GM10248 (cell line): Measurements from ENCODE around the gene KCNG2.

Experiments used
- CTCF ChIA-PET: fragments of 300-600 bp; sonication (Branson Sonifier 250); formaldehyde crosslinking; extraction: SDS; loops from one replicate; lab custom pipeline; 2021; ENCODE audit warnings: antibody characterized with exemption; lab: Yijun Ruan, JAX
- POLR2A ChIA-PET: fragments of 350-650 bp; sonication (Branson Sonifier 250); formaldehyde crosslinking; extraction: SDS; loops from one replicate; lab custom pipeline; 2020; ENCODE audit warnings: antibody characterized with exemption; lab: Yijun Ruan, JAX
- DNase-seq: peaks from one replicate; pipeline ENCODE4 v3.0.0; 2012; ENCODE audit errors: extremely low spot score
- TF ChIP-seq, protein P1 (sequence below): IDR thresholded peaks from 2 replicates; pipeline ENCODE4 v1.5.1; 2012; ENCODE audit warnings: mild to moderate bottlenecking, low read depth; ENCODE audit errors: extremely low read depth, missing control alignments, control extremely low read depth

The KCNG2 gene

DNA sequence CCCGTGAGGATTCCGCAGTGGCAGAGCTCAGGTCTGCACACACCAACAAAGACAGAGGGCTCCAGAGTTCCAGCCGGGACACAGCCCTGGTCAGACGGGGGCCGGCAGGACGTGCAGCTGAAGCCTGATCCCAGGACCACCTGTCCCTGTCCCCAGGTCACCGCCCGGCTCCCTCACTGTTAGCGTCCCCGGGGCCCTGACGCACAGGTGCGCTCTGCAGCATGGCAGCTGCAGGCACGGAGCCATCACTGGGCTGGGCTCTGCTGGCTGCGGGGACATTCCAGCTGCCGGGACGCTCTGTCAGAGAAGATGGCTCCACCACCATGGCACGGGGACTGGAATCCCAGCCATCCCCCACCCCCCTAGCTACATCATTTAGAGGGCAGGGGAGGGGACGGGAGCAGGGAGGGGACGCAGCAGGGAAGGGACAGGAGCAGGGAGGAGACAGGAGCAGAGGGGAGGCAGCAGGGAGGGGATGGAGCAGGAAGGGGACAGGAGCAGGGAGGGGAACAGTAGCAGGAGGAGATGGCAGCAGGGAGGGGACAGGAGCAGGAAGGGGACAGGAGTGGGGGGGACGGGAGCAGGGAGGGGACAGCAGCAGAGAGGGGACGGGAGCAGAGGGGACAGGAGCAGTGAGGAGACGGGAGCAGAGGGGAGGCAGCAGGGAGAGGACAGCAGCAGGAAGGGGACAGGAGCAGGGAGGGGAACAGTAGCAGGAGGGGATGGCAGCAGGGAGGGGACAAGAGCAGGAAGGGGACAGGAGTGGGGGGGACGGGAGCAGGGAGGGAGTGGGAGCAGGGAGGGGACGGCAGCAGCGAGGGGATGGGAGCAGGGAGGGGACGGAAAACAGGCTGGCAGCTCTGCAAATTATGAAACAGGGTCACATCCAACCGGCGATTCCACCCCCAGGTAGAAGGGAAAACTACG, 113.9 kb downstream of the KCNG2 start:
- ChIA-PET CTCF (no interaction called here), POLR2A (no interaction called here)
- TF ChIP-seq, protein P1, sequence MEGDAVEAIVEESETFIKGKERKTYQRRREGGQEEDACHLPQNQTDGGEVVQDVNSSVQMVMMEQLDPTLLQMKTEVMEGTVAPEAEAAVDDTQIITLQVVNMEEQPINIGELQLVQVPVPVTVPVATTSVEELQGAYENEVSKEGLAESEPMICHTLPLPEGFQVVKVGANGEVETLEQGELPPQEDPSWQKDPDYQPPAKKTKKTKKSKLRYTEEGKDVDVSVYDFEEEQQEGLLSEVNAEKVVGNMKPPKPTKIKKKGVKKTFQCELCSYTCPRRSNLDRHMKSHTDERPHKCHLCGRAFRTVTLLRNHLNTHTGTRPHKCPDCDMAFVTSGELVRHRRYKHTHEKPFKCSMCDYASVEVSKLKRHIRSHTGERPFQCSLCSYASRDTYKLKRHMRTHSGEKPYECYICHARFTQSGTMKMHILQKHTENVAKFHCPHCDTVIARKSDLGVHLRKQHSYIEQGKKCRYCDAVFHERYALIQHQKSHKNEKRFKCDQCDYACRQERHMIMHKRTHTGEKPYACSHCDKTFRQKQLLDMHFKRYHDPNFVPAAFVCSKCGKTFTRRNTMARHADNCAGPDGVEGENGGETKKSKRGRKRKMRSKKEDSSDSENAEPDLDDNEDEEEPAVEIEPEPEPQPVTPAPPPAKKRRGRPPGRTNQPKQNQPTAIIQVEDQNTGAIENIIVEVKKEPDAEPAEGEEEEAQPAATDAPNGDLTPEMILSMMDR, result no peak
- DNase-seq, result no peak

DNA sequence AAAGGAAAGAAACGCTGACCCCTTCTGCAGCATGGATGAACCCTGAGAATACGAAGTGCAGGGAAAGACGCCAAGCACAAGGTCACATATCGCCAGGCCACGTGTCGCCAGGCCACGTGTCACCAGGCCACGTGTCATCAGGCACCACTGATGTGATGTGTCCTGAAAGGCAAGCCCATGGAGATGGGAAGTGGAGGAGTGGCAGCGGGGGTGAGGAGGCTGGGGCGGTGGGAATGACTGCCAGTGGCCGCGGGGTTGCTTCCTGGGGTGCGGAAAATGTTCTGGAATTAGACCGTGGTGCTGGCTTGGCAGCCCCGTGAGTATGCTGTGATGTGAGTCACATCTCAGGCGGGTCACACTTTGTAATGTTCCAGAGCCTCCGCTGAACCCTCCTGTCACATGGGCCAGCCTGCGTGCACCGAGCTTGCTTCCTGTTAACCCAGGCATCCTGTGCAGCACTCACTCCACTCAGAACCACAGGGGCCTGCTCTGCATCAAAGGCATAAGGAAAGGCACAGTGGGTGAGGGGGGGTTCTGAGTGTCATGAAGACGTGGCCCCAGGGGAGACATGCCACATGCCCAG, 114.8 kb downstream of the KCNG2 start:
- ChIA-PET CTCF (no interaction called here), POLR2A (no interaction called here)
- no peak for DNase-seq
- TF ChIP-seq, protein P1, result no peak

DNA sequence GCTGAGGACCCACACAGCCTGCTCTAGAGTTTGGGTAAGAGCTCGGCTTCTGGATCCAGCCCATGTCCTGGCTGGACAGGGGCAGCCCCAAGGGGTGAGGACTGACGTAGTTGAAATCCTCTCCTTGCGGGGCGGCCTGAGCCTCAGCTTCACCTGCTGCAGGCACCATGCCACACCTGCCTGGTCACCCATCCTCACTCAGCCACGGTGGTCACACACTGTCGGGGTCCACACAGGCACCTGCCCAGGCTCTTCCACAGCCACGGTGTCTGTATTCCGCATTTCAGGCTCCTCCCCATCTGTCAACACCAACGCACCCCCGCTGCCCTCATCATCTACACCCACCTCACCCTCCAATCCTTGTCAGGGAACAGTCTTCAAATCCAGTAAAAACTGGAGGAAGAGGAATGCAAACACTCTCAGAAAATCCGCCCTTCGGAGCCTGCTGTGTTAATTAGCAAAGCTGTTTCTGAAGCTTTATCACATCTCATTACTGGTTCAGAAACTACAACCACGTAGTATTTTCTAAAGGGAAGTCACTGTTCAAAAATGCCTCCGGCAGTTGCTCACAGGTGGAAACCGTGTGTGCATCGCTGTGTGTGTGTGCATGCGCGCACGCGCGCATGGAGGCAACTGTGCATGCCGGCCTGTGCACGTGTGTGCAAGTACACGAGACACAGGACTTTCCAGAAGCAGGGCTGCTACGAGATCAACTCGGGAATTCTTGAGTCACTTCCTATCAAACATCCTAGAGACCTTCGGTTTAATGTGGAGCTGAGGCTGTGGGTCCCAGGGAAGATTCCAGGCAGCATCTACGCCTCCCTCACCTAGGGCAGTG, 115.5 kb downstream of the KCNG2 start:
- CTCF ChIA-PET, result no interaction called here
- DNase-seq, result no peak
- POLR2A ChIA-PET, result no interaction called here
- TF ChIP-seq, protein P1, result no peak

- TF ChIP-seq, protein P1, result no peak
- ChIA-PET CTCF (no interaction called here), POLR2A (no interaction called here)
- DNase-seq, result no peak
These were observed 116.9 kb downstream of the KCNG2 start for GRCh38 chr18:79914614-79915160.

GRCh38 chr18:79915161-79916127, 117.7 kb downstream of the KCNG2 start:
- CTCF ChIA-PET, result interaction anchor here (1.4 kb wide), 1 partner anchor 8 kb away, joined by 3 read pairs; no protein-coding TSS in a partner anchor
- TF ChIP-seq, protein P1, result no peak
- DNase-seq, result no peak
- POLR2A ChIA-PET, result no interaction called here
